Stimulated activated CD4-positive, alpha-beta T cell treated with anti-CD3 and anti-CD28 coated beads, Interleukin-4, amount 100 ng/mL, for 24 hours (primary cell): ENCODE results near the gene DUT.
A peak's percentile ranks its signal among the peaks of the same experiment; 100 is the strongest.
"Not testable (repeated sequence)": the region's sequence is repeated elsewhere in the genome, so short reads cannot be mapped to it uniquely, and the experiment has no call there.

ENCODE experiments used
- DNase-seq: peaks from one replicate; pipeline ENCODE4 v3.0.0-alpha.2; 2020

DUT gene

GRCh38 chr15:48330855-48331795 lies at the start of gene DUT:
TSS of gene DUT (plus strand) at chr15:48331429. CDS start at chr15:48331516, 87 bp downstream.
- peak; percentile 83 for DNase-seq

GRCh38 chr15:48281674-48282073 lies 49.6 kb upstream of the DUT start:
- DNase-seq, result no peak

GRCh38 chr15:48282216-48282615 lies 49.0 kb upstream of the DUT start:
- DNase-seq, result no peak

GRCh38 chr15:48283396-48284145 lies 47.7 kb upstream of the DUT start:
- DNase-seq, result no peak

GRCh38 chr15:48285329-48286214 lies 45.7 kb upstream of the DUT start:
- DNase-seq, result peak; percentile 48

GRCh38 chr15:48289628-48290027 lies 41.6 kb upstream of the DUT start:
- no peak for DNase-seq

- DNase-seq, result no peak
These were observed 38.8 kb upstream of the DUT start for GRCh38 chr15:48292458-48292857.

GRCh38 chr15:48297668-48298067 lies 33.6 kb upstream of the DUT start:
- DNase-seq, result no peak

GRCh38 chr15:48298914-48299313 lies 32.3 kb upstream of the DUT start:
- DNase-seq, result no peak

- no peak for DNase-seq
These were observed 31.2 kb upstream of the DUT start for GRCh38 chr15:48300038-48300437.

- DNase-seq, result no peak
These were observed 26.8 kb upstream of the DUT start for GRCh38 chr15:48304398-48304797.

- no peak for DNase-seq
These were observed 24.6 kb upstream of the DUT start for GRCh38 chr15:48306639-48307038.

GRCh38 chr15:48307586-48307985 lies 23.6 kb upstream of the DUT start:
- DNase-seq, result no peak

GRCh38 chr15:48309740-48310139 lies 21.5 kb upstream of the DUT start:
- DNase-seq, result no peak

GRCh38 chr15:48313216-48313615 lies 18.0 kb upstream of the DUT start:
- no peak for DNase-seq

- DNase-seq, result no peak
These were observed 16.2 kb upstream of the DUT start for GRCh38 chr15:48315041-48315440.

GRCh38 chr15:48317221-48317620 lies 14.0 kb upstream of the DUT start:
- DNase-seq, result no peak

- DNase-seq, result no peak
These were observed 13.1 kb upstream of the DUT start for GRCh38 chr15:48318131-48318530.

GRCh38 chr15:48323294-48323693 lies 7.9 kb upstream of the DUT start:
- DNase-seq, result no peak

GRCh38 chr15:48324949-48325348 lies 6.3 kb upstream of the DUT start:
- no peak for DNase-seq

- no peak for DNase-seq
These were observed 5.8 kb upstream of the DUT start for GRCh38 chr15:48325400-48325799.

GRCh38 chr15:48326180-48326579 lies 5.0 kb upstream of the DUT start:
- not testable (repeated sequence) for DNase-seq
